ENCODE results near the gene TARDBP. TPM values are rescaled to one million over a fixed set of nuclear protein-coding genes. Genes with fewer than 3 reads are reported as not detected.

The TARDBP gene
- total RNA-seq, 1 experiment from 2014 or later: 196 TPM

DNA sequence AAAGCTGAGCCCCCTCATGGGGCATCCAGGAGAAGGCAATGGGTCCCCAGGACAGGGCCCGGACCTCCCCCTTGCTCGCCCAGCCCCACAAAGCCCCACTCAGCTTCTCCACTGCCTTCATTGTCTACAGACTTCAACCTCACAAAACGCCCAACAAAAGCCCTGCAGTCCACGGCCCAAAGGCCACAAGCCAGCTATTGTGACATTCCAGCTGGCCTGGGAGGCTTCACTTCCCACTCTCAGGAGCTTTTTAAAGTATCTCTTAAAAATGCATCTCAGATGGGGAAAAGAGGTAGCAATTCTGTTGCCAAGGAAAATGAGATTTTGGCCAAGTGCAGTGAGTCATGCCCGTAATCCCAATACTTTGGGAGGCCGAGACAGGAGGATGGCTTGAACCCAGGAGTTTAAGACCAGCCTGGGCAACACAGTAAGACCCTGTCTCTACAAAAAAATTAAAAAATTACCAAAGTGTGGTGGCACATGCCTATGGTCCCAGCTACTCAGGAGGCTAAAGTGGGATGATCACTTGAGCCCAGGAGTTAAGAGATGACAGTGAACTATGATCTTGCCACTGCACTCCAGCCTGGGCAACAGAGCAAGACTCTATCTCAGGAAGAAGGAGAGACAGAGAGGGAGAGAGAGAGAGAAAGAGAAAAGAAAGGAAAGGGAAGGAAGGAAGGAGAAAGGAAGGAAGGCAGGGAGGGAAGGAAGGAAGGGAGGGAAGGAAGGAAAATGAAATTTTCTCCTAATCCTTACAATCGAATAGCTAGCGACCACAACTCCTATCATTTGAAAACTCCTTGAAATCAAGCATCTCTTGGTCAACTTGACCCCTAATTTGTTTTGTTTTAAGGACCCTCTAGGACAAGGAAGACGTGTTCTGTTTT is 31.4 kb upstream of the TARDBP start:
- no peak for DNase-seq (ENCODE audit: low read depth, low spot score)
- H3K36me3 ChIP-seq (ENCODE audit: control insufficient read depth, insufficient read depth, low read length): no peaks in the 10 kb centered on the region
- ATAC-seq: no peak
- in situ Hi-C loops (cut with HindIII; ENCODE audit: low pct_unique_long_range_greater_than_20kb, low sequenced_read_pairs): no loop called here
- H3K4me1 ChIP-seq (ENCODE audit: control insufficient read depth, insufficient read depth, low read length): no peaks in the 10 kb centered on the region
- ChIA-PET CTCF (interaction anchor here (0.6 to 1.5 kb wide), 2 partner anchors 13 to 305 kb away, joined by 4 to 5 read pairs; no protein-coding TSS in a partner anchor), POLR2A (no interaction called here)
- no peaks in the 10 kb centered on the region for H3K27me3 ChIP-seq (ENCODE audit: control insufficient read depth, insufficient read depth, low read length)
- TF ChIP-seq, protein P1, sequence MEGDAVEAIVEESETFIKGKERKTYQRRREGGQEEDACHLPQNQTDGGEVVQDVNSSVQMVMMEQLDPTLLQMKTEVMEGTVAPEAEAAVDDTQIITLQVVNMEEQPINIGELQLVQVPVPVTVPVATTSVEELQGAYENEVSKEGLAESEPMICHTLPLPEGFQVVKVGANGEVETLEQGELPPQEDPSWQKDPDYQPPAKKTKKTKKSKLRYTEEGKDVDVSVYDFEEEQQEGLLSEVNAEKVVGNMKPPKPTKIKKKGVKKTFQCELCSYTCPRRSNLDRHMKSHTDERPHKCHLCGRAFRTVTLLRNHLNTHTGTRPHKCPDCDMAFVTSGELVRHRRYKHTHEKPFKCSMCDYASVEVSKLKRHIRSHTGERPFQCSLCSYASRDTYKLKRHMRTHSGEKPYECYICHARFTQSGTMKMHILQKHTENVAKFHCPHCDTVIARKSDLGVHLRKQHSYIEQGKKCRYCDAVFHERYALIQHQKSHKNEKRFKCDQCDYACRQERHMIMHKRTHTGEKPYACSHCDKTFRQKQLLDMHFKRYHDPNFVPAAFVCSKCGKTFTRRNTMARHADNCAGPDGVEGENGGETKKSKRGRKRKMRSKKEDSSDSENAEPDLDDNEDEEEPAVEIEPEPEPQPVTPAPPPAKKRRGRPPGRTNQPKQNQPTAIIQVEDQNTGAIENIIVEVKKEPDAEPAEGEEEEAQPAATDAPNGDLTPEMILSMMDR (IDR thresholded peaks at IDR 0.05): no peak
- TF ChIP-seq SIN3A (IDR thresholded peaks at IDR 0.05; ENCODE audit: borderline replicate concordance, insufficient read depth, low read depth, low read length): no peak
- no peak for TF ChIP-seq POLR2AphosphoS5 (IDR thresholded peaks at IDR 0.05; ENCODE audit: low read depth, low read length)
- TF ChIP-seq, protein P2, sequence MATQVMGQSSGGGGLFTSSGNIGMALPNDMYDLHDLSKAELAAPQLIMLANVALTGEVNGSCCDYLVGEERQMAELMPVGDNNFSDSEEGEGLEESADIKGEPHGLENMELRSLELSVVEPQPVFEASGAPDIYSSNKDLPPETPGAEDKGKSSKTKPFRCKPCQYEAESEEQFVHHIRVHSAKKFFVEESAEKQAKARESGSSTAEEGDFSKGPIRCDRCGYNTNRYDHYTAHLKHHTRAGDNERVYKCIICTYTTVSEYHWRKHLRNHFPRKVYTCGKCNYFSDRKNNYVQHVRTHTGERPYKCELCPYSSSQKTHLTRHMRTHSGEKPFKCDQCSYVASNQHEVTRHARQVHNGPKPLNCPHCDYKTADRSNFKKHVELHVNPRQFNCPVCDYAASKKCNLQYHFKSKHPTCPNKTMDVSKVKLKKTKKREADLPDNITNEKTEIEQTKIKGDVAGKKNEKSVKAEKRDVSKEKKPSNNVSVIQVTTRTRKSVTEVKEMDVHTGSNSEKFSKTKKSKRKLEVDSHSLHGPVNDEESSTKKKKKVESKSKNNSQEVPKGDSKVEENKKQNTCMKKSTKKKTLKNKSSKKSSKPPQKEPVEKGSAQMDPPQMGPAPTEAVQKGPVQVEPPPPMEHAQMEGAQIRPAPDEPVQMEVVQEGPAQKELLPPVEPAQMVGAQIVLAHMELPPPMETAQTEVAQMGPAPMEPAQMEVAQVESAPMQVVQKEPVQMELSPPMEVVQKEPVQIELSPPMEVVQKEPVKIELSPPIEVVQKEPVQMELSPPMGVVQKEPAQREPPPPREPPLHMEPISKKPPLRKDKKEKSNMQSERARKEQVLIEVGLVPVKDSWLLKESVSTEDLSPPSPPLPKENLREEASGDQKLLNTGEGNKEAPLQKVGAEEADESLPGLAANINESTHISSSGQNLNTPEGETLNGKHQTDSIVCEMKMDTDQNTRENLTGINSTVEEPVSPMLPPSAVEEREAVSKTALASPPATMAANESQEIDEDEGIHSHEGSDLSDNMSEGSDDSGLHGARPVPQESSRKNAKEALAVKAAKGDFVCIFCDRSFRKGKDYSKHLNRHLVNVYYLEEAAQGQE (IDR thresholded peaks at IDR 0.05; ENCODE audit: insufficient read depth in 1 of 2, low read depth in 2 of 2, low read length in 1 of 2): no peak
- no peak for TF ChIP-seq TCF7L2 (IDR thresholded peaks at IDR 0.05; ENCODE audit: low read depth, low read length)
- no peak overlapping the region for H3K4me3 ChIP-seq (ENCODE audit: low read depth in 2 of 2, low read length in 2 of 2)
- H3K9me3 ChIP-seq (ENCODE audit: control insufficient read depth, insufficient read depth, low read depth, low read length): no peaks in the 10 kb centered on the region
- intact Hi-C loops (cut with micrococcal nuclease; ENCODE audit: unreplicated experiment): no loop called here
- no peak overlapping the region for H3K27ac ChIP-seq (ENCODE audit: low read length)
- no TSS peak for BruUV-seq (replicated peaks)

GRCh38 chr1:10986525-10986890 is 25.9 kb upstream of the TARDBP start:
- BruUV-seq (replicated peaks): no TSS peak
- POLR2A ChIA-PET: interaction anchor here (0.6 to 0.9 kb wide), 2 partner anchors 26 to 501 kb away, joined by 3 to 4 read pairs; partner anchors contain the start of gene TARDBP
- TF ChIP-seq POLR2AphosphoS5 (IDR thresholded peaks at IDR 0.05; ENCODE audit: low read depth, low read length) (no peak), TCF7L2 (IDR thresholded peaks at IDR 0.05; ENCODE audit: low read depth, low read length) (no peak), SIN3A (IDR thresholded peaks at IDR 0.05; ENCODE audit: borderline replicate concordance, insufficient read depth, low read depth, low read length) (no peak)
- TF ChIP-seq, protein P1 (IDR thresholded peaks at IDR 0.05): no peak
- TF ChIP-seq, protein P2 (IDR thresholded peaks at IDR 0.05; ENCODE audit: insufficient read depth in 1 of 2, low read depth in 2 of 2, low read length in 1 of 2): no peak
- CTCF ChIA-PET: interaction anchor here (0.7 kb wide), 1 partner anchor 23 kb away, joined by 3 read pairs; no protein-coding TSS in a partner anchor
- Histone ChIP-seq H3K27ac (ENCODE audit: low read length) (no peak overlapping the region), H3K4me3 (ENCODE audit: low read depth in 2 of 2, low read length in 2 of 2) (no peak overlapping the region), H3K4me1 (ENCODE audit: control insufficient read depth, insufficient read depth, low read length) (no peaks in the 10 kb centered on the region), H3K36me3 (ENCODE audit: control insufficient read depth, insufficient read depth, low read length) (no peaks in the 10 kb centered on the region), H3K27me3 (ENCODE audit: control insufficient read depth, insufficient read depth, low read length) (no peaks in the 10 kb centered on the region), H3K9me3 (ENCODE audit: control insufficient read depth, insufficient read depth, low read depth, low read length) (no peaks in the 10 kb centered on the region)
- ATAC-seq (no peak), DNase-seq (ENCODE audit: low read depth, low spot score) (no peak)
- intact Hi-C loops (cut with micrococcal nuclease; ENCODE audit: unreplicated experiment): no loop called here
- in situ Hi-C loops (cut with HindIII; ENCODE audit: low pct_unique_long_range_greater_than_20kb, low sequenced_read_pairs): no loop called here

All from Panc1 (cell line).